ENCODE data around the gene SORT1. TPM values are rescaled to one million over a fixed set of nuclear protein-coding genes. Genes with fewer than 3 reads are reported as not detected.

The SORT1 gene
- polyA plus RNA-seq, 3 donors: 21.3 to 41.1 (median 35.3) TPM

- Histone ChIP-seq H2AFZ (ENCODE audit: insufficient read depth, low read depth, low read length, poor library complexity, severe bottlenecking) (no peak overlapping the region), H3K27me3 (ENCODE audit: control insufficient read depth in 2 of 2, insufficient read depth in 2 of 2, low read length in 2 of 2) (no peaks in the 10 kb centered on the region)
Observed at GRCh38 chr1:109295712-109296415, 101.9 kb downstream of the SORT1 start.

GRCh38 chr1:109294481-109294880 is 103.2 kb downstream of the SORT1 start:
- H3K9me3 ChIP-seq (replicated peaks in 1 of 2; ENCODE audit: control insufficient read depth in 1 of 2, insufficient read depth in 1 of 2, low read length in 2 of 2): no peaks in the 10 kb centered on the region
- Mint-ChIP-seq H3K4me3 (peak overlapping the region; percentile 34 to 48), H3K9me3 (peaks cover 0 to 2% (median 0%) of the 10 kb centered on the region in 7 donors), H3K27me3 (ENCODE audit: low read depth in 3 of 3) (peaks cover 0 to 5% (median 3%) of the 10 kb centered on the region in 3 donors), H3K4me1 (peaks cover 48% of the 10 kb centered on the region), H3K36me3 (no peaks in the 10 kb centered on the region), H3K27ac (peak overlapping the region in 2 of 7 donors; percentile 35 to 63)
- 0% methylated on average over 2 of the region's 4 CpGs for WGBS (ENCODE audit: insufficient coverage)
- peaks cover 40 to 42% of the 10 kb centered on the region in 2 donors for H3K4me1 ChIP-seq (ENCODE audit: control insufficient read depth in 1 of 2, insufficient read depth in 2 of 2, low read length in 2 of 2)
- TF ChIP-seq CTCF (IDR thresholded peaks at IDR 0.05): no peak
- H3K79me2 ChIP-seq (ENCODE audit: insufficient read depth, low read length): no peaks in the 10 kb centered on the region
- H3K4me3 ChIP-seq (replicated peaks in 1 of 3; ENCODE audit: low read depth in 2 of 3, low read length in 3 of 3): peak overlapping the region in 1 of 3 experiments; percentile 35
- intact Hi-C loops (cut with micrococcal nuclease): no loop called here
- DNase-seq: peak in 2 of 3 donors; percentile 23 to 50
- H3K4me2 ChIP-seq (replicated peaks; ENCODE audit: extremely low read depth, low read length, poor library complexity, severe bottlenecking): peak overlapping the region; percentile 54
- H3K36me3 ChIP-seq (replicated peaks in 1 of 2; ENCODE audit: control insufficient read depth in 1 of 2, insufficient read depth in 2 of 2, low read length in 2 of 2): no peaks in the 10 kb centered on the region
- no peak overlapping the region for H2AFZ ChIP-seq (ENCODE audit: insufficient read depth, low read depth, low read length, poor library complexity, severe bottlenecking)
- H3K27me3 ChIP-seq (ENCODE audit: control insufficient read depth in 2 of 2, insufficient read depth in 2 of 2, low read length in 2 of 2): no peaks in the 10 kb centered on the region
- H3K27ac ChIP-seq (ENCODE audit: low read depth in 1 of 2, low read length in 2 of 2): no peak overlapping the region
- no peaks in the 10 kb centered on the region for H4K20me1 ChIP-seq (ENCODE audit: insufficient read depth, low read length)
- H3K9ac ChIP-seq (ENCODE audit: insufficient read depth, low read length, poor library complexity, severe bottlenecking): peak overlapping the region; percentile 1

More at GRCh38 chr1:109295712-109296415, 101.9 kb downstream of the SORT1 start:
- H3K4me1 ChIP-seq (ENCODE audit: control insufficient read depth in 1 of 2, insufficient read depth in 2 of 2, low read length in 2 of 2): peaks cover 48 to 50% of the 10 kb centered on the region in 2 donors
- Mint-ChIP-seq H3K4me1 (peaks cover 57% of the 10 kb centered on the region), H3K9me3 (peaks cover 0 to 2% (median 0%) of the 10 kb centered on the region in 7 donors), H3K27ac (no peak overlapping the region), H3K36me3 (no peaks in the 10 kb centered on the region), H3K4me3 (no peak overlapping the region), H3K27me3 (ENCODE audit: low read depth in 3 of 3) (peaks cover 2 to 10% (median 5%) of the 10 kb centered on the region in 3 donors)
- H3K36me3 ChIP-seq (replicated peaks in 1 of 2; ENCODE audit: control insufficient read depth in 1 of 2, insufficient read depth in 2 of 2, low read length in 2 of 2): no peaks in the 10 kb centered on the region
- intact Hi-C loops (cut with micrococcal nuclease): no loop called here
- no peak for DNase-seq
- 100% methylated on average over 7 of the region's 12 CpGs for whole genome bisulfite sequencing (ENCODE audit: insufficient coverage)
- H3K4me2 ChIP-seq (replicated peaks; ENCODE audit: extremely low read depth, low read length, poor library complexity, severe bottlenecking): no peak overlapping the region
- H4K20me1 ChIP-seq (ENCODE audit: insufficient read depth, low read length): no peaks in the 10 kb centered on the region
- H3K9me3 ChIP-seq (replicated peaks in 1 of 2; ENCODE audit: control insufficient read depth in 1 of 2, insufficient read depth in 1 of 2, low read length in 2 of 2): no peaks in the 10 kb centered on the region
- no peak overlapping the region for H3K4me3 ChIP-seq (replicated peaks in 1 of 3; ENCODE audit: low read depth in 2 of 3, low read length in 3 of 3)
- TF ChIP-seq CTCF (IDR thresholded peaks at IDR 0.05): no peak
- H3K9ac ChIP-seq (ENCODE audit: insufficient read depth, low read length, poor library complexity, severe bottlenecking): no peak overlapping the region
- H3K27ac ChIP-seq (ENCODE audit: low read depth in 1 of 2, low read length in 2 of 2): no peak overlapping the region
- H3K79me2 ChIP-seq (ENCODE audit: insufficient read depth, low read length): no peaks in the 10 kb centered on the region
